ENCODE data around the gene ENPP1. TPM values are rescaled to one million over a fixed set of nuclear protein-coding genes. Genes with fewer than 3 reads are reported as not detected.
A peak's percentile ranks its signal among the peaks of the same experiment; 100 is the strongest.
"Not testable (repeated sequence)": the region's sequence is repeated elsewhere in the genome, so short reads cannot be mapped to it uniquely, and the experiment has no call there.

The ENPP1 gene
- total RNA-seq, 1 experiment from 2014 or later, result 1.9 TPM

DNA sequence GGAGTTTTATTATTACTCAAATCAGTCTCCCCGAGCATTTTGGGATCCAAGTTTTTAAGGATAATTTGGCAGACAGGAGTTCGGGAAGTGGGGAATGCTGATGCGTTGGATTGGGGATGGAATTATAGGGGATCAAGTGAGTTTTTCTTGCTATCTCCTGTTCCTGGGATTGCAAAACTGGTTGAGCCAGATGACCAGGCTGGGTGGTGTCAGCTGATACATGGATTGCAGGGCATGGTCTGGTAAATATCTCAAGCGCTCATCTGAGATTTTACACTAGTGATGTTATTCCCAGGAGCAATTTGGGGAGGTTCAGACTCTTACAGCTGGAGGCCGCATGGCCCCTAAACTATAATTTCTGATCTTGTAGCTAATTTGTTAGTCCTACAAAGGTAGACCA, 54.7 kb downstream of the ENPP1 start:
- DNase-seq (ENCODE audit: extremely low read depth, low read depth), result no peak

DNA sequence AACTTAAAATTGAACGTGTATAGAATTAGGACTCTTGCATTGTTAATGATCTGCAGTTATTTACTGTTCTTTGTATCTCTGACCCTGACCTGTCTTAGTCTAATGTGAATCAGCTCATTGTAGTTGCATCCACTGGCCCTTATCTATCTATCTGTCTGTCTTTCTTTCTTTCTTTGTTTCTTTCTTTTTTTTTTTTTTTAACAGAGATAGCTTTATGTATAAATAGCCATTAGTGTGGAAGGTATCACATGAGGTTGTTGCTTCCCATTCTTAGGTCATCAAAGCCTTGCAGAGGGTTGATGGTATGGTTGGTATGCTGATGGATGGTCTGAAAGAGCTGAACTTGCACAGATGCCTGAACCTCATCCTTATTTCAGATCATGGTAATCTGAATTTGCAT, 59.9 kb downstream of the ENPP1 start:
- DNase-seq (ENCODE audit: extremely low read depth, low read depth), result no peak

DNA sequence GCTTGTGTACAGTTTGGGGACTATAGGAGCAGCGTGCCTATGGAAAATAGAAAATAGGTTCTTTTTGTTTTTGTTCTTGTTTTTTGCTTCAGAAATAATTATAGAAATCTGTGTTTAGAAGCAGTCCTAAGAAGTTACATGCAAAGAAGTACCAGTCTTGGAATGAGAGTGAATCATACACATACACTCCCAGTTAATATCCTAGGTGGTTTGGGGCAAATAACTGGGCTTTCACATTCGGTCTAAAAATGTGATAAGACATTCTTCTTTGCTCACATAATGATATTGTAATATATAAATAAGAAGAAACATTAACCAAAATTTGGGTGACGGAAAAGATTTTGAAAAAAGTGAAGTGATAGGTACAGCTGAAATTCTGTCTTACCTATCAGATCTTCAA, 61.0 kb downstream of the ENPP1 start:
- no peak for DNase-seq (ENCODE audit: extremely low read depth, low read depth)

DNA sequence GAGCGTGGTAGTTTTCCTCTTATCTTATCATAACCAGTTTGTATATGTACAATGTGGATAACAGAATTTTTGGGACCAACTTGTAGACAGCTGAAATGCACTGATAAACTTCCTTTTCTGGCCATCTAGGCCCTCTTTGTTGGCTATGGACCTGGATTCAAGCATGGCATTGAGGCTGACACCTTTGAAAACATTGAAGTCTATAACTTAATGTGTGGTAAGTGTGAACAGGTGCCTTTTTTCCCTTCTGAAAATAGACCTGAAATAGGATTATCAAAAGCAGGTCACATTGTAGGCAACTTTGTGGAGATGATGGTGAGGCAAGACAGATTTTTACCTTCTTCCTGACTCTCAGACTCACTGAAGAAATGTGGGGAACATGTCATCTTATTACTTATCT, 67.8 kb downstream of the ENPP1 start:
- DNase-seq (ENCODE audit: extremely low read depth, low read depth), result no peak

DNA sequence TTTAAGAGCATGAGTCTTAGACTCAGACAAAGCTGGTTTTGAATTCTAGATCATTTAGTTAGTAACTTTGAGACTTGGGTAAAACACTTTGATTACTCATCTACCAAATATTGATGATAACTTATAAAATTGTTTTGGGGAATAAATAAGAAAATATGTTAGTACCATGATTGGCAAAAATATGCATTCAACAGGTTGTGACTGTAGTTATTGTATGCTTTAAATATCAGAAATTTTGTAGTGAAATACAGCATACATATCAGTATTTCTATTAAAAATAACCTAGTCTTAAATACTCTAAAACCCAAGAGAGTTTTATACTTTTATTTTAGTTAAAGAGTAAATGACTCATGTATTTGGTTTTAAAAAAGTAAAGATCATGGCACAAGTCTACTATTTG, 68.7 kb downstream of the ENPP1 start:
- no peak for DNase-seq (ENCODE audit: extremely low read depth, low read depth)

DNA sequence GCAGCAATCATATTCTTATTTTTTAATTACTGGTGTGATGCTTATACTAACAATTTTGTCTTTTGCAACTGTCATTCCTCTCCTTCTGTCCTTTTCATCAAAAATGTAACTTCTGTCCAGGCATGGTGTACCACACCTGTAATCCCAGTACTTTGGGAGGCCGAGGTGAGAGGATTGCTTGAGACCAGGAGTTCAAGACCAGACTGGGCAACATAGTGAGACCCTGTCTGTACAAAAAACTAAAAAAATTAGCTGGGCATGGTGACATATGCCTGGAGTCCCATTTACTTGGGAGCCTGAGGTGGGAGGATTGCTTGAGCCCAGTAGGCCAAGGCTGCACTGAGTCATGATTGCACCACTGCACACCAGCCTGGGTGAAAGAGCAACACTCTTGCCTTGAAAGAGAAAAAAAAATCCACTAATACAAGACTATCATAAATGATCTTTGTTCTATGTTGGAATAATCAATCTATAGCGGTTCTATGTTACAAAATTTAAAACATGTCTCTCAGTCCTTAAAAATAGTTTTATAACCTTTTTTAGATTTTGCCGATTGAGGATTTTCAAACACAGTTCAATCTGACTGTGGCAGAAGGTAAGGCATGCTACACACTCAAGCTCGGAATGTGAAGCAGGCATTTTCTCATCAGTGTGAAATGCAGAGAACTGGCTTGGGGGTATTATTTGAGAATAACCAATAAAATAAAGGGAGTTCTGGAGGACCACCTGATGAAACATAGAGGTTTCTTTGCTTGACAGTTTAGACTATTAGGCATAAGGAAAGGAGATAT, 70.4 kb downstream of the ENPP1 start:
- DNase-seq (ENCODE audit: extremely low read depth, low read depth), result no peak

DNA sequence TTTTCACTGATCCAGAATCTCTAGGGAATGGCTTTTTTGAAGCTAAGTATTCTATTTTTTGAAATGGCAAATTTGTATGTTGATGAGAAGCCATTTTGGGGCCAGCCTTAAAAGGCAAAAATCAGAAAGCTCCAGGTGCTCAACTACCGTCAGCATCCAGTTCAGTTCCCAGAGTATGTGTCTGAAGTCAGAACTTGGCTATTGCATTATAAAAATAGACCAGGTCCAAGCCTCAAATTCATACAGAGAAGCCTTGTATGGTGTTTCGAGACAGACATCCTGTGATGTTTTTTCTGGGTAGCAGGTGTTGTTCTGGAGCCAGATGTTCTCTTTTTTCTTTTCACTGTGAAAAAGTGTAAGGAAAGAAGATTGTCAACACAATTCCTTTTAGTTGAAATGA, 75.2 kb downstream of the ENPP1 start:
- no peak for DNase-seq (ENCODE audit: extremely low read depth, low read depth)

- no peak for DNase-seq (ENCODE audit: extremely low read depth, low read depth)
Measured at GRCh38 chr6:131885237-131885636, 77.4 kb downstream of the ENPP1 start.

- no peak for DNase-seq (ENCODE audit: extremely low read depth, low read depth)
Measured at GRCh38 chr6:131886517-131886916, 78.7 kb downstream of the ENPP1 start.

GRCh38 chr6:131890091-131890490, 82.3 kb downstream of the ENPP1 start:
- DNase-seq (ENCODE audit: extremely low read depth, low read depth), result no peak

- DNase-seq (ENCODE audit: extremely low read depth, low read depth), result no peak
Measured at GRCh38 chr6:131893198-131893597, 85.4 kb downstream of the ENPP1 start.

DNA sequence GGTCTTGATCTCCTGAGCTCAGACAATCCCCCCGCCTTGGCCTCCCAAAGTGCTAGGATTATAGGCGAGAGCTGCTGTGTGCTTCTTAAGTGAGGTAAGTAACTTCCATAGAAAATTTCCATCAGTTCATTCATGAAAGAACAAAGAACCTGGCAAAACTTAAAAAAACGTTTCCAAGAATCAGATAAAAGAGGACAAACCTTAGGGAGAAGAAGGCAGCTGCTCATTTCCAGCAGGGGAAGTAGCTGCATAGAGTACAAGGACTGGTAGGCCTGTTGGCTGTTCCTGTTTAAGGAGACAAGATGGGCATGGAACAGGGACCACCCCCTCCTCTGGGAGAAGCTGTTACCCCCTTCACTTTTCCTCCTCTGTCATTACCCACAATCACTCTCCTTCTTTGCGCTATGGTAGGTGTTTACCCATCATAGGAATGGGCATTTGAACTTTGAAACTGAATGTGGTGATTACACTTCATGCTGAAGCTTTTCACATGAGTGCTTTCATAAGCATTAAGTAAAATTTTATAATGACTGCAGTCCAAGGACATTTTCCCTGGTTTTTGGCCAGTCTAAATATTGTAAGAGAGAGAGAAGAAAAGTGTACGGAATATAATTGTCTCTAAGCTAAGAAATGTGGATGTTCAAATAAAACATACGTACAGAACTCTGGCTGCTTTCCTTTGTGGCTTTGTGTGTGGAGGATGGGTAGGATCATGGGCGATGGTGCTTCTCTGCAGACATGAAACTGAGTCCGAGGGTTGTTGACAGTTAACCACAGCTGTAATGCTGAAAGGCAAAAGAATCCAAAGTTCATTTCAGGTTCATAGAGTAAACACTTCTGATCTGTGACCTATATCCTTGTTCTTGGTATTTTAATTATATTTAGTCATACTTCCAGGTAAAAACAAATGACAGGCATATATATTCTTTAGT, 86.9 kb downstream of the ENPP1 start:
- DNase-seq (ENCODE audit: extremely low read depth, low read depth), result no peak

DNA sequence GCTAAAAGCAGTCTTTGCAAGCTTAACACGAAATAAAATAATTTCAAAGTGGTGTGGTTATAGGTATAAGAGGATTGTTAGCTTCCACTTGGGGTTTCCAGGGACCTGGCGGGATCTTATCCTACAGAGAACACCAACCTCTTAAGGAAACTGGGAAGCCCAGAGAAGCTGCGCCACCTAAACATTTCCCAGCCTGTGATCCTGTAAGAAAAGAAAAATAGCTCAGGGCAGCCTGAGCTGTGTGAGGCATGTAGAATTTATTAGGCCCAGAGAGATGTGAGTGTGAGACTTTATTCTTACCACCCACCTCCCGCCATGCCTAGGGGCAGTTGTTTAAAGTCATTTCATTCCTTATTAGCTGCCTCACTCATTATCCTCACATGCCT, 89.2 kb downstream of the ENPP1 start:
- DNase-seq (ENCODE audit: extremely low read depth, low read depth), result no peak

DNA sequence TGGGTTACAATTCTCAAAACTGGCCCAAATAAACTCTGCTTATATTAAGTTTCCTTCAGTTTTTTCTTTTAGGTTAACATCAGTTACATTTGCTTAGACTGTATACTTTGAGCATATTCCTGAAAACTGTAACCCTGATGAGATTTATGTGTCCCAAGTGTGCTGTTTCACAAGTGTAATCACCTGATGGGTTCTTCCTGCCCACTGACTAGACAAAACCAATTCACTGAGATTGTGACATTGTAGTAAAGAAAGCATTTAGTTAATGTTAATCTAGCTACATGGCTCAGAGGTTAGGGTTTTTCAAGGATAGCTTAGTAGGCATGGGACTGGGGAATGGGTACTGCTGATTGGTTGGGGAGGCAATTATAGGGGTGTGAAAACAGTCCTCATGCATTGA, 89.8 kb downstream of the ENPP1 start:
- no peak for DNase-seq (ENCODE audit: extremely low read depth, low read depth)

DNA sequence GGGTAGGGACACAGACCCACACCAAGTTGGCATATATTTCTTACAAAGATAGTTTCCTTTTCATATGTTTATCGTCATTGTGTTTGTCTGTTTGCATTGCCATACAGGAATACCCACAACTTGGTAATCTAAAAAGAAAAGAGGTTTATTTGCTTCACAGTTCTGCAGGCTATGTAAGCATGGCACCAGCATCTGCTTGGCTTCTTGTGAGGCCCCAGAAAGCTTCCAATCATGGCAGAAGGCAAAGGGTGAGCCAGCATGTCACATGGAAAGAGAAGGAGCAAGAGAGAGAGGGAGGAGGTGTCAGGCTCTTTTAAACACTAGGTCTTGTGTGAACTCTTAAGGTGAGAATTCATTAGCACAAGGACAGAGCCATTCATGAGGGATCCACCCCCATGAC, 90.9 kb downstream of the ENPP1 start:
- DNase-seq (ENCODE audit: extremely low read depth, low read depth), result no peak

GRCh38 chr6:131900231-131900630, 92.4 kb downstream of the ENPP1 start:
- DNase-seq (ENCODE audit: extremely low read depth, low read depth), result no peak

GRCh38 chr6:131901326-131901873, 93.6 kb downstream of the ENPP1 start:
- DNase-seq (ENCODE audit: extremely low read depth, low read depth), result not testable (repeated sequence)

DNA sequence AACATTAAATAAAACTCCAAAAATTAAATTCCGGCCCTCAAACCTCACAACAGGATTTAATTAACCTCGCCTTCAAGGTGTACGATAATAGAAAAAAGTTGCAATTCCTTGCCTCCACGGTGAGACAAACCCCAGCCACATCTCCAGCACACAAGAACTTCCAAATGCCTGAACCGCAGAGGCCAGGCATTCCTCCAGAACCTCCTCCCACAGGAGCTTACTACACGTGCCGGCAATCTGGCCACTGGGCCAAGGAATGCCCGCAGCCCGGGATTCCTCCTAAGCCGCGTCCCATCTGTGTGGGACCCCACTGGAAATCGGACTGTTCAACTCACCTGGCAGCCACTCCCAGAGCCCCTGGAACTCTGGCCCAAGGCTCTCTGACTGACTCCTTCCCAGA, 95.9 kb downstream of the ENPP1 start:
- DNase-seq (ENCODE audit: extremely low read depth, low read depth), result not testable (repeated sequence)

- DNase-seq (ENCODE audit: extremely low read depth, low read depth), result not testable (repeated sequence)
Measured at GRCh38 chr6:131908787-131909186, 101.0 kb downstream of the ENPP1 start.

DNA sequence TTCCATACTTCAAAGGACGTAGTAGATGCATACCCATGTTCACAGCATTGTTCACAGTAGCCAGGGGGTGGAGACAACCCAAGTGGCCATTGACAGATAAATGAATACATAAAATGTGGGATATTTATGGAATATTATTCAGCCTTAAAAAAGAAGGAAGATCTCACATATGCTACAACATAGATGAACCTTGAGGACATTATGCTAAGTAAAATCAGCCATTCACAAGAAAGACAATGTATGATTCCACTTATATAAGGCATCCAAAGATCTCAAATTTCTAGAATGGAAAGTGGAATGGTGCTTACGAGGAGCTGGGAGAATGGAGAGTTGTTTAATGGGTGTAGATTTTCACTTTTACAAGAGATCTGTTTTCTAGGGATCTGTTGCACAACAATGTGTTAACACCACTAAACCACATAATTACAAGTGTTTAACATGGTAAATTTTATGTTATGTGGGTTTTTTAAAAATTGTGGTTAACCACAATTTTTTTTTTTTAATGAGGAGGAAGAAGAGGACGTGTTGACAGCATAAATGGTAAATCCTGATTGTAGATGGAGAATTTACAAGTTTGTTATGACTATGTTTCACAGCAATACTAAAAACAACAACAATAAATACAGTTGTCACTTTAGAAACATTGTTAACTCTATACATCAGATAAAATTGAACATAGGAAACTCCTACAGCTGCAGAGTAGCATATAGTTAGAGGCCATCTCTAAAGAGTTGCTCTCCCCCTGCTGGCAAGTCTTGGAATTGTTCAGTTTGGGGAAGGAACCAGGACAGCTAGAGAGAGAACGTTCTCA, 101.8 kb downstream of the ENPP1 start:
- peak; percentile 65 for DNase-seq (ENCODE audit: extremely low read depth, low read depth)

DNA sequence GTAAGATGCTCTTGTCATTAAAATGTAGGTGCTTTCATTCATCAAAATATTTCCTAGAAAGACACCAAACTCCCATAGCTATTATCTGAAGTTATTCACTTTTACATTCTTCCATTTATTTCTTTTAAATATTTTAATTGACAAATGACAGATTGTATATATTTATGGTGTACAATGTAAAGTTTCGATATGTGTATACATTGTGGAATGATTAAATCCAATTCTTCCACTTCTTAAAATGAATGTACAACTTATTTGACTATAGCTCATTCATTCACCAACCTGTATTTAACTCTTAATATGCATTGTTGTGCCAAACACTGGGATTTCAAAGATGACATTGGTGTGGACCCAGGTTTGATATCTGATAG, 102.4 kb downstream of the ENPP1 start:
- no peak for DNase-seq (ENCODE audit: extremely low read depth, low read depth)

Data from NCI-H460 (cell line).